Osteoblast (primary cell): ENCODE data around the gene PHLPP1. TPM values are rescaled to one million over a fixed set of nuclear protein-coding genes. Genes with fewer than 3 reads are reported as not detected.
"Not testable (repeated sequence)": the region's sequence is repeated elsewhere in the genome, so short reads cannot be mapped to it uniquely, and the experiment has no call there.

ENCODE experiments used
- DNase-seq: peaks from one replicate; pipeline ENCODE4 v3.0.0; 2011; ENCODE audit warnings: low spot score, mixed read lengths; ENCODE audit not compliant: insufficient read length; ENCODE audit errors: missing footprints
- H2AFZ ChIP-seq: 2 replicates; pipeline ENCODE4 v1.6.0; 2011; ENCODE audit warnings: mild to moderate bottlenecking, low read length
- H3K27ac ChIP-seq: 2 replicates; pipeline ENCODE4 v1.5.1; 2011; ENCODE audit warnings: mild to moderate bottlenecking, low read depth, low read length, moderate library complexity
- H3K27me3 ChIP-seq: 2 replicates; pipeline ENCODE4 v1.6.0; 2012; ENCODE audit warnings: mild to moderate bottlenecking, control low read depth, inconsistent platforms, low read length, moderate library complexity; ENCODE audit not compliant: insufficient read depth
- H3K36me3 ChIP-seq: 2 replicates; pipeline ENCODE4 v1.5.1; 2011; ENCODE audit warnings: mild to moderate bottlenecking, low read length, control low read depth, moderate library complexity; ENCODE audit not compliant: insufficient read depth
- H3K4me1 ChIP-seq: 2 replicates; pipeline ENCODE4 v1.5.1; 2011; ENCODE audit warnings: mild to moderate bottlenecking, low read length, control low read depth, moderate library complexity; ENCODE audit not compliant: insufficient read depth
- H3K4me2 ChIP-seq: 2 replicates; pipeline ENCODE4 v1.6.0; 2011; ENCODE audit warnings: mild to moderate bottlenecking, low read length; ENCODE audit not compliant: insufficient read depth
- H3K4me3 ChIP-seq: fragments of 200-600 bp; sonication (generic); 3 replicates; pipeline ENCODE4 v1.5.1; 2012; ENCODE audit warnings: mild to moderate bottlenecking, low read length, inconsistent platforms; ENCODE audit not compliant: insufficient read depth
- H3K79me2 ChIP-seq: 2 replicates; pipeline ENCODE4 v1.6.0; 2012; ENCODE audit warnings: mild to moderate bottlenecking, low read length, control low read depth, inconsistent platforms; ENCODE audit not compliant: insufficient read depth
- H3K9me3 ChIP-seq: 2 replicates; pipeline ENCODE4 v1.5.1; 2011; ENCODE audit warnings: low read depth, low read length, control low read depth
- H4K20me1 ChIP-seq: 2 replicates; pipeline ENCODE4 v1.6.0; 2012; ENCODE audit warnings: mild to moderate bottlenecking, low read length, control low read depth; ENCODE audit not compliant: insufficient read depth
- total RNA-seq: library from RNA; depleted of rRNA; stranded (reverse); fragments of >200 nt; gene quantifications from 2 replicates; pipeline ENCODE4 v1.2.3, GENCODE V29; 2012
- TF ChIP-seq, protein P1 (sequence below): IDR thresholded peaks from 2 replicates; pipeline ENCODE4 v1.5.1; 2011; ENCODE audit warnings: mild to moderate bottlenecking, low read depth, low read length, moderate library complexity; ENCODE audit errors: extremely low read depth

Gene PHLPP1
- total RNA-seq, 1 donor: 6.9 TPM

DNA sequence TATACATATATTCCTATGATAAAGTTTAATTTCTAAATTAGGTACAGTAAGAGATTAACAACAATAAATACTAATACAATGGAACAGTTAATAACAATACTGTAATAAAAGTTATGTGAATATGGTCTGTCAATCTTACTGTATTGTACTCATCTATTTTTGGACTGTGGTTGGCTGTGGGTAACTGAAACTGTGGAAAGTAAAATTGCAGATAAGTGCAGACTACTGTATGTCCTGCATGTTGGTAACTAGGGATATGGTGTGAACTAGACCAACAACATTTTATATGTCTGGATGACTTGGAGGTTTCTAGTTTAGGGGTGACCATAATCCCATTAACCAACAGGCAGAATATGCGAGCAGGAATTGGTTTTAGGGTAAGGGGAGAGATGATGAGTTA, 23.3 kb downstream of the PHLPP1 start:
- TF ChIP-seq, protein P1, sequence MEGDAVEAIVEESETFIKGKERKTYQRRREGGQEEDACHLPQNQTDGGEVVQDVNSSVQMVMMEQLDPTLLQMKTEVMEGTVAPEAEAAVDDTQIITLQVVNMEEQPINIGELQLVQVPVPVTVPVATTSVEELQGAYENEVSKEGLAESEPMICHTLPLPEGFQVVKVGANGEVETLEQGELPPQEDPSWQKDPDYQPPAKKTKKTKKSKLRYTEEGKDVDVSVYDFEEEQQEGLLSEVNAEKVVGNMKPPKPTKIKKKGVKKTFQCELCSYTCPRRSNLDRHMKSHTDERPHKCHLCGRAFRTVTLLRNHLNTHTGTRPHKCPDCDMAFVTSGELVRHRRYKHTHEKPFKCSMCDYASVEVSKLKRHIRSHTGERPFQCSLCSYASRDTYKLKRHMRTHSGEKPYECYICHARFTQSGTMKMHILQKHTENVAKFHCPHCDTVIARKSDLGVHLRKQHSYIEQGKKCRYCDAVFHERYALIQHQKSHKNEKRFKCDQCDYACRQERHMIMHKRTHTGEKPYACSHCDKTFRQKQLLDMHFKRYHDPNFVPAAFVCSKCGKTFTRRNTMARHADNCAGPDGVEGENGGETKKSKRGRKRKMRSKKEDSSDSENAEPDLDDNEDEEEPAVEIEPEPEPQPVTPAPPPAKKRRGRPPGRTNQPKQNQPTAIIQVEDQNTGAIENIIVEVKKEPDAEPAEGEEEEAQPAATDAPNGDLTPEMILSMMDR: no peak
- Histone ChIP-seq H3K27me3 (no peaks in the 10 kb centered on the region), H3K4me1 (no peaks in the 10 kb centered on the region), H3K4me3 (no peak overlapping the region), H3K4me2 (no peak overlapping the region), H3K36me3 (no peaks in the 10 kb centered on the region), H4K20me1 (no peaks in the 10 kb centered on the region), H3K9me3 (no peaks in the 10 kb centered on the region), H2AFZ (no peak overlapping the region), H3K27ac (no peak overlapping the region), H3K79me2 (peaks cover 5% of the 10 kb centered on the region)
- no peak for DNase-seq

DNA sequence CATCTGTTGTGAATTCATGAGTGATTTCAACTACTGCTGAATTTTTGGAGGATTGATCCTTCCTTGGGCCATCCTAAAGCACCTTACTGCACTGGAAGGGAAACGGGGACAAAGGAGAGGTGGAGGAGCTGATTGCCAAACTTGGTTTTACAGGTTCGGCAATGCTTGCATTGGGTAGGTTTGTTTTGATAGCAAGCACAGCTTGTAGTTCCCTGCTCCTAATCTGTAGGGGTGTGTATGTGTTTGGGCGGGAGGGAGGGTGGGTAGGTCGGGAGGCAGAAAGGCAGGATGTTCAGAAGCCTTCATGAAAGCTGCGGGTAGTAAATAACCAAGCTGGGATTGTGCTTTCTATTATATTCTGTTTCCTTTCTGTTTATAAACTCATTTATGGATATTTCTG, 24.6 kb downstream of the PHLPP1 start:
- Histone ChIP-seq H3K4me2 (no peak overlapping the region), H3K9me3 (no peaks in the 10 kb centered on the region), H3K4me1 (no peaks in the 10 kb centered on the region), H3K36me3 (no peaks in the 10 kb centered on the region), H3K4me3 (no peak overlapping the region), H3K27ac (no peak overlapping the region), H4K20me1 (no peaks in the 10 kb centered on the region), H3K79me2 (peaks cover 5% of the 10 kb centered on the region), H2AFZ (no peak overlapping the region), H3K27me3 (no peaks in the 10 kb centered on the region)
- TF ChIP-seq, protein P1: no peak
- no peak for DNase-seq

GRCh38 chr18:62740650-62741049, 25.3 kb downstream of the PHLPP1 start:
- H3K4me2 ChIP-seq, H3K79me2 ChIP-seq, H3K36me3 ChIP-seq, H3K4me1 ChIP-seq, H2AFZ ChIP-seq, H3K4me3 ChIP-seq, H3K9me3 ChIP-seq, H3K27me3 ChIP-seq, DNase-seq, H4K20me1 ChIP-seq, H3K27ac ChIP-seq: not testable (repeated sequence)

- no peak for DNase-seq
Measured at GRCh38 chr18:62741118-62741566, 25.8 kb downstream of the PHLPP1 start.

More at GRCh38 chr18:62741118-62741566, 25.8 kb downstream of the PHLPP1 start:
- H3K9me3 ChIP-seq: no peaks in the 10 kb centered on the region
- H3K27me3 ChIP-seq: no peaks in the 10 kb centered on the region
- H3K79me2 ChIP-seq: peaks cover 5% of the 10 kb centered on the region
- no peak overlapping the region for H3K4me2 ChIP-seq
- H3K36me3 ChIP-seq: no peaks in the 10 kb centered on the region
- TF ChIP-seq, protein P1: no peak
- H4K20me1 ChIP-seq: no peaks in the 10 kb centered on the region
- no peak overlapping the region for H3K4me3 ChIP-seq
- H3K4me1 ChIP-seq: no peaks in the 10 kb centered on the region
- no peak overlapping the region for H2AFZ ChIP-seq
- H3K27ac ChIP-seq: no peak overlapping the region
